ENCODE data around the gene ACSM3.

The ACSM3 gene

GRCh38 chr16:20727181-20727580, 36.6 kb upstream of the ACSM3 start:
- no peak overlapping the region for H3K9ac ChIP-seq (ENCODE audit: low read length)
- no peak overlapping the region for H3K23ac ChIP-seq (ENCODE audit: low read length in 2 of 2)
- H3K27me3 ChIP-seq (ENCODE audit: control insufficient read depth in 1 of 2, insufficient read depth in 1 of 2, low read length in 2 of 2) = peaks cover 0 to 5% of the 10 kb centered on the region in 2 experiments
- no peak overlapping the region for H2AK5ac ChIP-seq (ENCODE audit: low read length, severe bottlenecking)
- H2BK120ac ChIP-seq (ENCODE audit: low read depth, low read length) = no peak overlapping the region
- no peak overlapping the region for H2BK15ac ChIP-seq (ENCODE audit: low read depth, poor library complexity, severe bottlenecking)
- no peak overlapping the region for H2BK5ac ChIP-seq (ENCODE audit: low read depth, low read length, poor library complexity, severe bottlenecking)
- no peak overlapping the region for H2BK12ac ChIP-seq (ENCODE audit: low read length in 2 of 2)
- H3K4ac ChIP-seq (ENCODE audit: low read depth in 1 of 2, low read length in 2 of 2) = no peak overlapping the region
- DNase-seq = no peak
- no peaks in the 10 kb centered on the region for H3K9me3 ChIP-seq (ENCODE audit: control insufficient read depth, low read length)
- H3K79me1 ChIP-seq (replicated peaks; ENCODE audit: low read length, poor library complexity, severe bottlenecking) = no peaks in the 10 kb centered on the region
- H2AFZ ChIP-seq (ENCODE audit: low read depth, low read length) = no peak overlapping the region
- no peak overlapping the region for H3K4me2 ChIP-seq (ENCODE audit: low read length, poor library complexity, severe bottlenecking)
- H3K14ac ChIP-seq (ENCODE audit: low read length in 2 of 2) = no peak overlapping the region
- WGBS = 75% methylated on average over 2 of the region's 3 CpGs
- H3K18ac ChIP-seq (ENCODE audit: low read depth in 1 of 2, low read length in 2 of 2) = no peak overlapping the region
- H3K27ac ChIP-seq (ENCODE audit: low read length, poor library complexity, severe bottlenecking) = no peak overlapping the region
- H3K4me1 ChIP-seq (ENCODE audit: control insufficient read depth, insufficient read depth, low read depth, low read length) = no peaks in the 10 kb centered on the region
- no peak overlapping the region for H4K91ac ChIP-seq (ENCODE audit: low read length)
- peaks cover 0 to 6% of the 10 kb centered on the region in 2 experiments for H3K36me3 ChIP-seq (ENCODE audit: control insufficient read depth in 1 of 2, insufficient read depth in 2 of 2, low read depth in 1 of 2, low read length in 2 of 2)
- H4K8ac ChIP-seq (ENCODE audit: low read length) = no peak overlapping the region
- no peak overlapping the region for H3K4me3 ChIP-seq (ENCODE audit: insufficient read depth in 1 of 2, low read depth in 1 of 2, low read length in 2 of 2)

DNA sequence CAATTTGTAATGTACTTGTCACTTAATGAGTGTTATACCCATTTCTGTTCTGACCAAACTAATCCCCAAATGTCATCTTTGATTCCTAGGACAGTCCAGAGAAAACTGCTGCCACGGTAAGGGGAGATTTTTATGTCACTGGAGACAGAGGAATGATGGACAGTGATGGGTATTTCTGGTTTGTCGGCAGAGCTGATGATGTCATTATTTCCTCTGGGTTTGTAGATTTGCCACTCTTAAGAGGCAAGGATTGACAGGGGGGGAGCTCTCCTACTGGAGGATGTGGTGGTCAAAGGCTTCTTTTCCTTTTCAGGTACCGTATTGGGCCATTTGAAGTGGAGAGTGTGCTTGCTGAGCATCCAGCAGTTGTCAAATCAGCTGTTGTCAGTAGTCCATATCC, 34.7 kb upstream of the ACSM3 start:
- H3K27ac ChIP-seq (ENCODE audit: low read length, poor library complexity, severe bottlenecking) = no peak overlapping the region
- H3K4me1 ChIP-seq (ENCODE audit: control insufficient read depth, insufficient read depth, low read depth, low read length) = no peaks in the 10 kb centered on the region
- H2BK12ac ChIP-seq (ENCODE audit: low read length in 2 of 2) = no peak overlapping the region
- no peak overlapping the region for H3K9ac ChIP-seq (ENCODE audit: low read length)
- H4K8ac ChIP-seq (ENCODE audit: low read length) = no peak overlapping the region
- no peak overlapping the region for H2BK15ac ChIP-seq (ENCODE audit: low read depth, poor library complexity, severe bottlenecking)
- H2AFZ ChIP-seq (ENCODE audit: low read depth, low read length) = no peak overlapping the region
- H3K36me3 ChIP-seq (ENCODE audit: control insufficient read depth in 1 of 2, insufficient read depth in 2 of 2, low read depth in 1 of 2, low read length in 2 of 2) = peaks cover 0 to 10% of the 10 kb centered on the region in 2 experiments
- WGBS = 88% methylated on average over 3 of the region's 3 CpGs
- H4K91ac ChIP-seq (ENCODE audit: low read length) = no peak overlapping the region
- H2BK120ac ChIP-seq (ENCODE audit: low read depth, low read length) = no peak overlapping the region
- H3K18ac ChIP-seq (ENCODE audit: low read depth in 1 of 2, low read length in 2 of 2) = no peak overlapping the region
- H3K4ac ChIP-seq (ENCODE audit: low read depth in 1 of 2, low read length in 2 of 2) = no peak overlapping the region
- no peak overlapping the region for H2AK5ac ChIP-seq (ENCODE audit: low read length, severe bottlenecking)
- no peak for DNase-seq
- peaks cover 0 to 5% of the 10 kb centered on the region in 2 experiments for H3K27me3 ChIP-seq (ENCODE audit: control insufficient read depth in 1 of 2, insufficient read depth in 1 of 2, low read length in 2 of 2)
- H3K14ac ChIP-seq (ENCODE audit: low read length in 2 of 2) = no peak overlapping the region
- H3K9me3 ChIP-seq (ENCODE audit: control insufficient read depth, low read length) = no peaks in the 10 kb centered on the region
- H3K79me1 ChIP-seq (replicated peaks; ENCODE audit: low read length, poor library complexity, severe bottlenecking) = no peaks in the 10 kb centered on the region
- H2BK5ac ChIP-seq (ENCODE audit: low read depth, low read length, poor library complexity, severe bottlenecking) = no peak overlapping the region
- no peak overlapping the region for H3K4me3 ChIP-seq (ENCODE audit: insufficient read depth in 1 of 2, low read depth in 1 of 2, low read length in 2 of 2)
- H3K23ac ChIP-seq (ENCODE audit: low read length in 2 of 2) = no peak overlapping the region
- no peak overlapping the region for H3K4me2 ChIP-seq (ENCODE audit: low read length, poor library complexity, severe bottlenecking)

GRCh38 chr16:20734056-20734455, 29.8 kb upstream of the ACSM3 start:
- no peak overlapping the region for H2BK12ac ChIP-seq (ENCODE audit: low read length in 2 of 2)
- H3K79me1 ChIP-seq (replicated peaks; ENCODE audit: low read length, poor library complexity, severe bottlenecking) = peaks cover 14% of the 10 kb centered on the region
- no peak overlapping the region for H3K18ac ChIP-seq (ENCODE audit: low read depth in 1 of 2, low read length in 2 of 2)
- no peak overlapping the region for H3K14ac ChIP-seq (ENCODE audit: low read length in 2 of 2)
- H3K4me1 ChIP-seq (ENCODE audit: control insufficient read depth, insufficient read depth, low read depth, low read length) = no peaks in the 10 kb centered on the region
- H2BK15ac ChIP-seq (ENCODE audit: low read depth, poor library complexity, severe bottlenecking) = no peak overlapping the region
- H2BK120ac ChIP-seq (ENCODE audit: low read depth, low read length) = no peak overlapping the region
- peaks cover 7 to 59% of the 10 kb centered on the region in 2 experiments for H3K36me3 ChIP-seq (ENCODE audit: control insufficient read depth in 1 of 2, insufficient read depth in 2 of 2, low read depth in 1 of 2, low read length in 2 of 2)
- H2AK5ac ChIP-seq (ENCODE audit: low read length, severe bottlenecking) = no peak overlapping the region
- no peak overlapping the region for H3K23ac ChIP-seq (ENCODE audit: low read length in 2 of 2)
- no peaks in the 10 kb centered on the region for H3K27me3 ChIP-seq (ENCODE audit: control insufficient read depth in 1 of 2, insufficient read depth in 1 of 2, low read length in 2 of 2)
- WGBS = 98% methylated on average over 3 of the region's 3 CpGs
- no peak overlapping the region for H2BK5ac ChIP-seq (ENCODE audit: low read depth, low read length, poor library complexity, severe bottlenecking)
- H3K4me2 ChIP-seq (ENCODE audit: low read length, poor library complexity, severe bottlenecking) = no peak overlapping the region
- H4K8ac ChIP-seq (ENCODE audit: low read length) = no peak overlapping the region
- no peak overlapping the region for H4K91ac ChIP-seq (ENCODE audit: low read length)
- H3K27ac ChIP-seq (ENCODE audit: low read length, poor library complexity, severe bottlenecking) = no peak overlapping the region
- H3K9me3 ChIP-seq (ENCODE audit: control insufficient read depth, low read length) = no peaks in the 10 kb centered on the region
- no peak for DNase-seq
- H2AFZ ChIP-seq (ENCODE audit: low read depth, low read length) = no peak overlapping the region
- no peak overlapping the region for H3K4me3 ChIP-seq (ENCODE audit: insufficient read depth in 1 of 2, low read depth in 1 of 2, low read length in 2 of 2)
- H3K4ac ChIP-seq (ENCODE audit: low read depth in 1 of 2, low read length in 2 of 2) = no peak overlapping the region
- no peak overlapping the region for H3K9ac ChIP-seq (ENCODE audit: low read length)

- H3K4me3 ChIP-seq (ENCODE audit: insufficient read depth in 1 of 2, low read depth in 1 of 2, low read length in 2 of 2) = no peak overlapping the region
- no peak overlapping the region for H2BK120ac ChIP-seq (ENCODE audit: low read depth, low read length)
- DNase-seq = no peak
Observed at GRCh38 chr16:20734782-20735181, 29.0 kb upstream of the ACSM3 start.

More at GRCh38 chr16:20734782-20735181, 29.0 kb upstream of the ACSM3 start:
- no peak overlapping the region for H2BK5ac ChIP-seq (ENCODE audit: low read depth, low read length, poor library complexity, severe bottlenecking)
- no peaks in the 10 kb centered on the region for H3K27me3 ChIP-seq (ENCODE audit: control insufficient read depth in 1 of 2, insufficient read depth in 1 of 2, low read length in 2 of 2)
- H3K9ac ChIP-seq (ENCODE audit: low read length) = no peak overlapping the region
- H3K9me3 ChIP-seq (ENCODE audit: control insufficient read depth, low read length) = no peaks in the 10 kb centered on the region
- no peak overlapping the region for H2BK12ac ChIP-seq (ENCODE audit: low read length in 2 of 2)
- no peak overlapping the region for H4K8ac ChIP-seq (ENCODE audit: low read length)
- H2AK5ac ChIP-seq (ENCODE audit: low read length, severe bottlenecking) = no peak overlapping the region
- H3K23ac ChIP-seq (ENCODE audit: low read length in 2 of 2) = no peak overlapping the region
- no peak overlapping the region for H3K18ac ChIP-seq (ENCODE audit: low read depth in 1 of 2, low read length in 2 of 2)
- no peak overlapping the region for H2AFZ ChIP-seq (ENCODE audit: low read depth, low read length)
- H3K27ac ChIP-seq (ENCODE audit: low read length, poor library complexity, severe bottlenecking) = no peak overlapping the region
- no peak overlapping the region for H2BK15ac ChIP-seq (ENCODE audit: low read depth, poor library complexity, severe bottlenecking)
- H3K79me1 ChIP-seq (replicated peaks; ENCODE audit: low read length, poor library complexity, severe bottlenecking) = peaks cover 14% of the 10 kb centered on the region
- WGBS = over 99% methylated on average over 3 of the region's 3 CpGs
- peaks cover 12 to 60% of the 10 kb centered on the region in 2 experiments for H3K36me3 ChIP-seq (ENCODE audit: control insufficient read depth in 1 of 2, insufficient read depth in 2 of 2, low read depth in 1 of 2, low read length in 2 of 2)
- H4K91ac ChIP-seq (ENCODE audit: low read length) = no peak overlapping the region
- no peak overlapping the region for H3K14ac ChIP-seq (ENCODE audit: low read length in 2 of 2)
- peaks cover 3% of the 10 kb centered on the region for H3K4me1 ChIP-seq (ENCODE audit: control insufficient read depth, insufficient read depth, low read depth, low read length)
- H3K4ac ChIP-seq (ENCODE audit: low read depth in 1 of 2, low read length in 2 of 2) = no peak overlapping the region
- H3K4me2 ChIP-seq (ENCODE audit: low read length, poor library complexity, severe bottlenecking) = no peak overlapping the region

Measured in mesenchymal stem cell (in vitro differentiated cells and primary cell).